Endothelial cell of umbilical vein (primary cell): ENCODE data around the gene PRH1. TPM values are rescaled to one million over a fixed set of nuclear protein-coding genes. Genes with fewer than 3 reads are reported as not detected.

Source experiments
- BruUV-seq: library from RNA; stranded (reverse); fragments of 400-500 nt; replicated peaks from 2 replicates; lab custom pipeline; 2021; lab: Mats Ljungman, UMichigan
- CTCF ChIA-PET: fragments of 300-600, 350-600 bp; sonication (Branson Sonifier 250); formaldehyde crosslinking; loops from one replicate; lab custom pipeline; 2021; ENCODE audit warnings: antibody characterized with exemption, inconsistent platforms; lab: Charles Lee
- POLR2A ChIA-PET: fragments of 300-600, 350-600 bp; sonication (Branson Sonifier 250); formaldehyde crosslinking; loops from one replicate; lab custom pipeline; 2021; ENCODE audit warnings: antibody characterized with exemption, inconsistent platforms; lab: Charles Lee
- DNase-seq: peaks from one replicate; pipeline ENCODE4 v3.0.0-alpha.2; 2011; ENCODE audit warnings: low read depth, low spot score
- FAIRE-seq: peaks from 2 replicates; lab custom pipeline; 2011; peaks lifted over from hg19 to GRCh38; lab: Jason Lieb, UNC
- H2AFZ ChIP-seq: 2 replicates; pipeline ENCODE4 v1.6.0; 2012; ENCODE audit warnings: low read depth, low read length, control low read depth, inconsistent platforms
- H3K27ac ChIP-seq: 2 replicates; pipeline ENCODE4 v1.5.1; 2011; ENCODE audit warnings: low read depth, mild to moderate bottlenecking, control low read depth, low read length, moderate library complexity; ENCODE audit not compliant: insufficient read depth
- H3K27me3 ChIP-seq, 2 experiments: 2 replicates each; pipeline versions ENCODE4 v1.6.0 to v1.6.1; 2011; ENCODE audit warnings: low read length in 2 of 2, mixed read lengths in 1 of 2; ENCODE audit not compliant: control insufficient read depth in 2 of 2, insufficient read depth in 2 of 2
- H3K36me3 ChIP-seq, 2 experiments: 2 replicates in 1 of 2; 3 replicates in 1 of 2; pipeline ENCODE4 v1.5.1; 2011; ENCODE audit warnings: low read length in 2 of 2, mild to moderate bottlenecking in 1 of 2, moderate library complexity in 1 of 2; ENCODE audit not compliant: control insufficient read depth in 2 of 2, insufficient read depth in 2 of 2; ENCODE audit errors: extremely low read depth in 1 of 2
- H3K4me1 ChIP-seq: 3 replicates; pipeline ENCODE4 v1.5.1; 2011; ENCODE audit warnings: mild to moderate bottlenecking, low read length; ENCODE audit not compliant: control insufficient read depth, insufficient read depth; ENCODE audit errors: extremely low read depth
- H3K4me2 ChIP-seq: 2 replicates; pipeline ENCODE4 v1.6.1; 2011; ENCODE audit warnings: low read length, control low read depth, mixed read lengths; ENCODE audit not compliant: insufficient read depth
- H3K4me3 ChIP-seq, 3 experiments: fragments of 200-600 bp in 1 of 3; sonication (generic), shearing (Covaris generic) in 1 of 3; replicated peaks in 1 of 3; 2 replicates each; pipeline ENCODE4 v1.5.1; 2011 to 2016; ENCODE audit warnings: control low read depth in 3 of 3, low read length in 3 of 3, mild to moderate bottlenecking in 2 of 3, inconsistent platforms in 1 of 3, low read depth in 1 of 3, moderate library complexity in 1 of 3; ENCODE audit not compliant: insufficient read depth in 1 of 3
- H3K79me2 ChIP-seq: 2 replicates; pipeline ENCODE4 v1.6.0; 2012; ENCODE audit warnings: low read length, inconsistent platforms; ENCODE audit not compliant: control insufficient read depth, insufficient read depth
- H3K9ac ChIP-seq: replicated peaks from 2 replicates; pipeline ENCODE3; 2011; ENCODE audit warnings: low read length, control low read depth; ENCODE audit not compliant: insufficient read depth; ENCODE audit errors: extremely low read depth
- H3K9me1 ChIP-seq: replicated peaks from 3 replicates; pipeline ENCODE4 v1.6.0; 2011; ENCODE audit warnings: mild to moderate bottlenecking, low read length; ENCODE audit not compliant: control insufficient read depth, insufficient read depth; ENCODE audit errors: extremely low read depth
- H3K9me3 ChIP-seq: replicated peaks from 2 replicates; pipeline ENCODE4 v1.5.1; 2012; ENCODE audit warnings: low read length, inconsistent platforms; ENCODE audit not compliant: control insufficient read depth, insufficient read depth
- H4K20me1 ChIP-seq: replicated peaks from 2 replicates; pipeline ENCODE3; 2011; ENCODE audit warnings: mild to moderate bottlenecking, low read length; ENCODE audit not compliant: control insufficient read depth, insufficient read depth; ENCODE audit errors: extremely low read depth
- EZH2 ChIP-seq: IDR thresholded peaks from 2 replicates; pipeline ENCODE4 v1.6.1; 2012; ENCODE audit warnings: borderline replicate concordance, low read depth, mild to moderate bottlenecking, moderate library complexity, low read length, inconsistent platforms; ENCODE audit not compliant: severe bottlenecking
- FOS ChIP-seq: IDR thresholded peaks from 2 replicates; pipeline ENCODE4 v1.6.1; 2011; ENCODE audit warnings: mild to moderate bottlenecking, low read length, moderate library complexity, borderline replicate concordance; ENCODE audit not compliant: insufficient read depth
- GATA2 ChIP-seq: IDR thresholded peaks from 2 replicates; pipeline ENCODE4 v1.7.0; 2011; ENCODE audit warnings: low read depth, mild to moderate bottlenecking, moderate library complexity, mixed read lengths, low read length; ENCODE audit not compliant: insufficient read length, insufficient read depth
- JUN ChIP-seq: IDR thresholded peaks from 2 replicates; pipeline ENCODE4 v1.6.1; 2011; ENCODE audit warnings: borderline replicate concordance, low read depth; ENCODE audit not compliant: insufficient read length, insufficient read depth
- MYC ChIP-seq: IDR thresholded peaks from one replicate; pipeline ENCODE4 v1.6.1; 2011; ENCODE audit warnings: mild to moderate bottlenecking, low read depth, low read length
- POLR2A ChIP-seq: IDR thresholded peaks from 2 replicates; pipeline ENCODE4 v1.6.1; 2012; ENCODE audit warnings: low read depth, mild to moderate bottlenecking, control low read depth, low read length
- POLR2AphosphoS5 ChIP-seq: IDR thresholded peaks from 2 replicates; pipeline ENCODE4 v1.6.1; 2012; ENCODE audit warnings: low read depth, mild to moderate bottlenecking, control low read depth, low read length, moderate library complexity; ENCODE audit not compliant: insufficient read depth
- dilution Hi-C: fragments of 300-500 bp; cut with MboI; formaldehyde crosslinking; loops from one replicate; pipeline ENCODE4 v1.15.0; 2019; ENCODE audit warnings: low sequenced_read_pairs; ENCODE audit not compliant: extremely low pct_ligation_motif_present
- intact Hi-C: fragments of 100-400 bp; cut with micrococcal nuclease; formaldehyde crosslinking; loops from one replicate; pipeline ENCODE4 v1.10.0; 2022
- polyA plus RNA-seq, 4 experiments: library from polyadenylated mRNA; depleted of rRNA in 3 of 4; stranded (reverse) in 3 of 4; unstranded in 1 of 4; fragments of >200 nt; gene quantifications; 2 replicates each; pipeline versions ENCODE4 v1.2.1 to v1.2.3, GENCODE V29; 2011 to 2012; ENCODE audit warnings: missing spikeins in 1 of 4
- total RNA-seq: library from RNA; stranded (reverse); gene quantifications from 2 replicates; pipeline ENCODE4 v1.2.3, GENCODE V29; 2021
- TF ChIP-seq, protein P1 (sequence below), 2 donors: IDR thresholded peaks; 1 replicate in 1 of 2; 2 replicates in 1 of 2; pipeline ENCODE4 v1.5.1; 2011; ENCODE audit warnings: low read length in 2 of 2, mild to moderate bottlenecking in 2 of 2, moderate library complexity in 2 of 2, control low read depth in 1 of 2, inconsistent platforms in 1 of 2, low read depth in 1 of 2; ENCODE audit not compliant: insufficient read depth in 1 of 2; ENCODE audit errors: extremely low read depth in 1 of 2
- TF ChIP-seq, protein P2 (sequence below): IDR thresholded peaks from 2 replicates; pipeline ENCODE4 v1.6.1; 2011; ENCODE audit not compliant: insufficient read depth, insufficient read length

Gene PRH1
- total and polyA plus RNA-seq, 2 donors (not counting 3 experiments of a cell fraction or from before 2014, with no cell fraction given): 2.3 to 16.2 TPM

- TF ChIP-seq EZH2: no peak
- no peak for TF ChIP-seq FOS
- no peak for TF ChIP-seq JUN
- TF ChIP-seq POLR2AphosphoS5: no peak
- TF ChIP-seq, protein P1, sequence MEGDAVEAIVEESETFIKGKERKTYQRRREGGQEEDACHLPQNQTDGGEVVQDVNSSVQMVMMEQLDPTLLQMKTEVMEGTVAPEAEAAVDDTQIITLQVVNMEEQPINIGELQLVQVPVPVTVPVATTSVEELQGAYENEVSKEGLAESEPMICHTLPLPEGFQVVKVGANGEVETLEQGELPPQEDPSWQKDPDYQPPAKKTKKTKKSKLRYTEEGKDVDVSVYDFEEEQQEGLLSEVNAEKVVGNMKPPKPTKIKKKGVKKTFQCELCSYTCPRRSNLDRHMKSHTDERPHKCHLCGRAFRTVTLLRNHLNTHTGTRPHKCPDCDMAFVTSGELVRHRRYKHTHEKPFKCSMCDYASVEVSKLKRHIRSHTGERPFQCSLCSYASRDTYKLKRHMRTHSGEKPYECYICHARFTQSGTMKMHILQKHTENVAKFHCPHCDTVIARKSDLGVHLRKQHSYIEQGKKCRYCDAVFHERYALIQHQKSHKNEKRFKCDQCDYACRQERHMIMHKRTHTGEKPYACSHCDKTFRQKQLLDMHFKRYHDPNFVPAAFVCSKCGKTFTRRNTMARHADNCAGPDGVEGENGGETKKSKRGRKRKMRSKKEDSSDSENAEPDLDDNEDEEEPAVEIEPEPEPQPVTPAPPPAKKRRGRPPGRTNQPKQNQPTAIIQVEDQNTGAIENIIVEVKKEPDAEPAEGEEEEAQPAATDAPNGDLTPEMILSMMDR (IDR thresholded peaks at IDR 0.05; ENCODE audit: extremely low read depth in 1 of 2, insufficient read depth in 1 of 2, low read depth in 1 of 2, low read length in 2 of 2): no peak
- no peak for TF ChIP-seq MYC
- TF ChIP-seq POLR2A: no peak
- TF ChIP-seq, protein P2, sequence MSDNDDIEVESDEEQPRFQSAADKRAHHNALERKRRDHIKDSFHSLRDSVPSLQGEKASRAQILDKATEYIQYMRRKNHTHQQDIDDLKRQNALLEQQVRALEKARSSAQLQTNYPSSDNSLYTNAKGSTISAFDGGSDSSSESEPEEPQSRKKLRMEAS: no peak
- TF ChIP-seq GATA2: no peak
- H2AFZ ChIP-seq: no peak overlapping the region
- no peaks in the 10 kb centered on the region for H3K9me3 ChIP-seq
- CTCF ChIA-PET: interaction anchor here (1.1 kb wide), 1 partner anchor 130 kb away, joined by 6 read pairs; no protein-coding TSS in a partner anchor
- H3K79me2 ChIP-seq: no peaks in the 10 kb centered on the region
- no peaks in the 10 kb centered on the region for H3K9me1 ChIP-seq
- no peak overlapping the region for H3K27ac ChIP-seq
- H3K4me1 ChIP-seq: no peaks in the 10 kb centered on the region
- dilution Hi-C loops: no loop called here
- H4K20me1 ChIP-seq: no peaks in the 10 kb centered on the region
- intact Hi-C loops: no loop called here
- no peaks in the 10 kb centered on the region for H3K36me3 ChIP-seq
- POLR2A ChIA-PET: no interaction called here
- BruUV-seq: no TSS peak
- peak; percentile 52 for FAIRE-seq
- H3K4me3 ChIP-seq: no peak overlapping the region
- no peak for DNase-seq
- H3K9ac ChIP-seq: no peak overlapping the region
- H3K4me2 ChIP-seq: no peak overlapping the region
- H3K27me3 ChIP-seq: no peaks in the 10 kb centered on the region
These were observed 17.4 kb upstream of the PRH1 start for GRCh38 chr12:10901427-10901826.
